HepG2 (cell line): ENCODE results near the gene TMEM253. TPM values are rescaled to one million over a fixed set of nuclear protein-coding genes. Genes with fewer than 3 reads are reported as not detected.

Experiments
- CEBPG ChIP-seq: IDR thresholded peaks from 2 replicates; pipeline ENCODE4 v1.6.1; 2016
- HHEX ChIP-seq: IDR thresholded peaks from 2 replicates; pipeline ENCODE4 v1.6.1; 2016; ENCODE audit warnings: control low read depth
- HNRNPK ChIP-seq: fragments of 200-400 bp; formaldehyde crosslinking; IDR thresholded peaks from 2 replicates; pipeline ENCODE4 v1.6.1; 2018; ENCODE audit warnings: low read length, low read depth, moderate library complexity, mild to moderate bottlenecking; ENCODE audit not compliant: poor library complexity, severe bottlenecking
- MXD3 ChIP-seq: IDR thresholded peaks from 2 replicates; pipeline ENCODE4 v1.6.1; 2016; ENCODE audit warnings: mild to moderate bottlenecking, missing biosample characterization, missing genetic modification reagents
- MXD4 ChIP-seq: IDR thresholded peaks from 2 replicates; pipeline ENCODE4 v1.6.1; 2016; ENCODE audit warnings: mild to moderate bottlenecking, missing biosample characterization, missing genetic modification reagents
- RFX5 ChIP-seq: IDR thresholded peaks from 2 replicates; pipeline ENCODE4 v1.6.1; 2011; ENCODE audit warnings: low read depth, low read length, improper control_type of control experiment
- RFXAP ChIP-seq: sonication (generic); formaldehyde crosslinking; IDR thresholded peaks from 2 replicates; pipeline ENCODE4 v1.4.0; 2020; ENCODE audit warnings: missing genetic modification reagents, borderline replicate concordance
- YY1 ChIP-seq: IDR thresholded peaks from 2 replicates; pipeline ENCODE4 v1.6.1; 2011; ENCODE audit warnings: low read length, low read depth, moderate library complexity, mild to moderate bottlenecking; ENCODE audit not compliant: insufficient read depth, insufficient replicate concordance
- ZNF318 ChIP-seq: sonication (generic); formaldehyde crosslinking; IDR thresholded peaks from 2 replicates; pipeline ENCODE4 v1.4.0; 2020; ENCODE audit warnings: mild to moderate bottlenecking, missing genetic modification reagents
- ZNF652 ChIP-seq: IDR thresholded peaks from 2 replicates; pipeline ENCODE4 v1.6.1; 2016; ENCODE audit warnings: low read depth, borderline replicate concordance
- polyA plus RNA-seq, 8 experiments: library from polyadenylated mRNA; depleted of rRNA in 3 of 8; stranded (reverse) in 7 of 8; unstranded in 1 of 8; fragments of >200 nt; fragmentation: Illumina TruSeq in 4 of 8; extraction: Trizol in 4 of 8; gene quantifications; 2 replicates each; pipeline versions ENCODE4 v1.2.1 to v1.2.3, GENCODE V29; 2011 to 2016; ENCODE audit warnings: low read depth in 4 of 8, missing spikeins in 1 of 8, mixed read lengths in 1 of 8; ENCODE audit not compliant: insufficient read depth in 1 of 8
- total RNA-seq, 5 experiments: library from RNA; depleted of rRNA; stranded (reverse); fragments of >200 nt; fragmentation: Illumina TruSeq; extraction: Trizol; gene quantifications; 2 replicates each; pipeline ENCODE4 v1.2.3, GENCODE V29; 2016; ENCODE audit warnings: low read depth in 1 of 5
- TF ChIP-seq, protein P1 (sequence below): sonication (generic); formaldehyde crosslinking; IDR thresholded peaks from 2 replicates; pipeline ENCODE4 v1.4.0; 2020; ENCODE audit warnings: mild to moderate bottlenecking, missing genetic modification reagents
- TF ChIP-seq, protein P2 (sequence below): sonication (generic); formaldehyde crosslinking; IDR thresholded peaks from one replicate; pipeline ENCODE4 v1.5.1; 2020; ENCODE audit warnings: mild to moderate bottlenecking, missing genetic modification reagents; ENCODE audit errors: not compliant biosample characterization

Gene TMEM253
- total and polyA plus RNA-seq, 2 of the 13 experiments (the other 11 are each of a cell fraction or from before 2014, with no cell fraction given): 0.29 to 0.45 TPM

- no peak for TF ChIP-seq ZNF318 (CRISPR knock-in tag)
- TF ChIP-seq CEBPG (CRISPR knock-in tag): peak; percentile 85
- TF ChIP-seq, protein P1, sequence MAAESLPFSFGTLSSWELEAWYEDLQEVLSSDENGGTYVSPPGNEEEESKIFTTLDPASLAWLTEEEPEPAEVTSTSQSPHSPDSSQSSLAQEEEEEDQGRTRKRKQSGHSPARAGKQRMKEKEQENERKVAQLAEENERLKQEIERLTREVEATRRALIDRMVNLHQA (CRISPR knock-in tag): no peak
- TF ChIP-seq YY1: peak; percentile 46
- TF ChIP-seq, protein P2, sequence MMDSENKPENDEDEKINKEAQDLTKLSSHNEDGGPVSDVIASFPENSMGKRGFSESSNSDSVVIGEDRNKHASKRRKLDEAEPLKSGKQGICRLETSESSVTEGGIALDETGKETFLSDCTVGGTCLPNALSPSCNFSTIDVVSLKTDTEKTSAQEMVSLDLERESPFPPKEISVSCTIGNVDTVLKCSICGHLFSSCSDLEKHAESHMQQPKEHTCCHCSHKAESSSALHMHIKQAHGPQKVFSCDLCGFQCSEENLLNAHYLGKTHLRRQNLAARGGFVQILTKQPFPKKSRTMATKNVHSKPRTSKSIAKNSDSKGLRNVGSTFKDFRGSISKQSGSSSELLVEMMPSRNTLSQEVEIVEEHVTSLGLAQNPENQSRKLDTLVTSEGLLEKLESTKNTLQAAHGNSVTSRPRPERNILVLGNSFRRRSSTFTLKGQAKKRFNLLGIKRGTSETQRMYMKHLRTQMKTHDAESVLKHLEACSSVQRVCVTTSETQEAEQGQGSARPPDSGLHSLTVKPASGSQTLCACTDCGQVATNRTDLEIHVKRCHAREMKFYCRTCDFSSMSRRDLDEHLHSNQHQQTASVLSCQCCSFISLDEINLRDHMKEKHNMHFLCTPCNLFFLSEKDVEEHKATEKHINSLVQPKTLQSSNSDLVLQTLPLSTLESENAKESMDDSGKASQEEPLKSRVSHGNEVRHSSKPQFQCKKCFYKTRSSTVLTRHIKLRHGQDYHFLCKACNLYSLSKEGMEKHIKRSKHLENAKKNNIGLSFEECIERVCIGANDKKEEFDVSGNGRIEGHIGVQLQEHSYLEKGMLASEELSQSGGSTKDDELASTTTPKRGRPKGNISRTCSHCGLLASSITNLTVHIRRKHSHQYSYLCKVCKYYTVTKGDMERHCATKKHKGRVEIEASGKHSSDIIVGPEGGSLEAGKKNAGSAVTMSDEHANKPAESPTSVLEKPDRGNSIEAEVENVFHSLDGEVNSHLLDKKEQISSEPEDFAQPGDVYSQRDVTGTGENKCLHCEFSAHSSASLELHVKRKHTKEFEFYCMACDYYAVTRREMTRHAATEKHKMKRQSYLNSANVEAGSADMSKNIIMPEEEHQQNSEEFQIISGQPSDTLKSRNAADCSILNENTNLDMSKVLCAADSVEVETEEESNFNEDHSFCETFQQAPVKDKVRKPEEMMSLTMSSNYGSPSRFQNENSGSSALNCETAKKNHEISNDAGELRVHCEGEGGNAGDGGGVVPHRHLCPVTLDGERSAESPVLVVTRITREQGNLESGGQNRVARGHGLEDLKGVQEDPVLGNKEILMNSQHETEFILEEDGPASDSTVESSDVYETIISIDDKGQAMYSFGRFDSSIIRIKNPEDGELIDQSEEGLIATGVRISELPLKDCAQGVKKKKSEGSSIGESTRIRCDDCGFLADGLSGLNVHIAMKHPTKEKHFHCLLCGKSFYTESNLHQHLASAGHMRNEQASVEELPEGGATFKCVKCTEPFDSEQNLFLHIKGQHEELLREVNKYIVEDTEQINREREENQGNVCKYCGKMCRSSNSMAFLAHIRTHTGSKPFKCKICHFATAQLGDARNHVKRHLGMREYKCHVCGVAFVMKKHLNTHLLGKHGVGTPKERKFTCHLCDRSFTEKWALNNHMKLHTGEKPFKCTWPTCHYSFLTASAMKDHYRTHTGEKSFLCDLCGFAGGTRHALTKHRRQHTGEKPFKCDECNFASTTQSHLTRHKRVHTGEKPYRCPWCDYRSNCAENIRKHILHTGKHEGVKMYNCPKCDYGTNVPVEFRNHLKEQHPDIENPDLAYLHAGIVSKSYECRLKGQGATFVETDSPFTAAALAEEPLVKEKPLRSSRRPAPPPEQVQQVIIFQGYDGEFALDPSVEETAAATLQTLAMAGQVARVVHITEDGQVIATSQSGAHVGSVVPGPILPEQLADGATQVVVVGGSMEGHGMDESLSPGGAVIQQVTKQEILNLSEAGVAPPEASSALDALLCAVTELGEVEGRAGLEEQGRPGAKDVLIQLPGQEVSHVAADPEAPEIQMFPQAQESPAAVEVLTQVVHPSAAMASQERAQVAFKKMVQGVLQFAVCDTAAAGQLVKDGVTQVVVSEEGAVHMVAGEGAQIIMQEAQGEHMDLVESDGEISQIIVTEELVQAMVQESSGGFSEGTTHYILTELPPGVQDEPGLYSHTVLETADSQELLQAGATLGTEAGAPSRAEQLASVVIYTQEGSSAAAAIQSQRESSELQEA (CRISPR knock-in tag): no peak
- peak; percentile 94 for TF ChIP-seq RFXAP (CRISPR knock-in tag)
- TF ChIP-seq ZNF652 (CRISPR knock-in tag): peak; percentile 81; the same call in 1 of the 2 replicates
- TF ChIP-seq RFX5: peak; percentile 76
- TF ChIP-seq MXD3 (CRISPR knock-in tag): 0 out of 2 replicates have a peak, but pooled peaks have one; percentile 38
- peak; percentile 72 for TF ChIP-seq HHEX
- TF ChIP-seq MXD4 (CRISPR knock-in tag): peak; percentile 49; the same call in 1 of the 2 replicates
- TF ChIP-seq HNRNPK: no peak
Observed at GRCh38 chr14:21054123-21054767, 46.6 kb upstream of the TMEM253 start (continued).
